Psoas muscle (tissue), 8 donors: Measurements from ENCODE around the gene SELENOI. TPM values are rescaled to one million over a fixed set of nuclear protein-coding genes. Genes with fewer than 3 reads are reported as not detected.
A peak's percentile ranks its signal among the peaks of the same experiment; 100 is the strongest.

Experiments used
- ATAC-seq, 4 donors: fragments of 200-7000 bp; cut with Tn5 transposase; one replicate each; pipeline ENCODE4 v1.9.1; 2020; ENCODE audit warnings: moderate library complexity in 3 of 4, mild to moderate bottlenecking in 2 of 4
- DNase-seq, 2 donors: peaks; one replicate each; pipeline ENCODE4 v3.0.0-alpha.2; 2020
- H3K27ac ChIP-seq: fragments of 200-600 bp; one replicate; pipeline ENCODE4 v1.8.0; 2022
- H3K27me3 ChIP-seq, 3 donors: fragments of 200-600 bp in 1 of 3; one replicate each; pipeline versions ENCODE4 v1.6.1 to v1.8.0; 2013 to 2022; ENCODE audit warnings: low read length in 2 of 3, mild to moderate bottlenecking in 2 of 3, moderate library complexity in 1 of 3; ENCODE audit not compliant: insufficient read depth in 3 of 3
- H3K36me3 ChIP-seq, 2 donors: fragments of 200-600 bp in 1 of 2; one replicate each; pipeline versions ENCODE4 v1.6.1 to v1.8.0; 2013 to 2022; ENCODE audit warnings: low read depth in 1 of 2, mild to moderate bottlenecking in 1 of 2, moderate library complexity in 1 of 2; ENCODE audit not compliant: insufficient read depth in 1 of 2
- H3K4me1 ChIP-seq: fragments of 200-600 bp; one replicate; pipeline ENCODE4 v1.8.0; 2022
- H3K4me3 ChIP-seq: fragments of 200-600 bp; one replicate; pipeline ENCODE4 v1.8.0; 2022; ENCODE audit warnings: mild to moderate bottlenecking
- H3K9me3 ChIP-seq: fragments of 200-600 bp; one replicate; pipeline ENCODE4 v1.8.0; 2022
- CTCF ChIP-seq: fragments of 200-600 bp; IDR thresholded peaks from one replicate; pipeline ENCODE4 v1.8.0; 2022; ENCODE audit warnings: antibody characterized with exemption
- WGBS, 3 donors: extraction: QIAGEN DNeasy Blood & Tissue Kit; methylation state at CpG; one replicate each; pipeline versions ENCODE4 v1.1.6 to v1.1.7; 2013; 5-methylcytosine and 5-hydroxymethylcytosine counted together
- intact Hi-C, 2 donors: fragments of 100-400 bp; cut with DNase I; formaldehyde crosslinking; loops; one replicate each; pipeline versions ENCODE4 v1.11.0 to v1.14.2; 2022
- polyA plus RNA-seq, 3 donors: library from polyadenylated mRNA; stranded (reverse); fragments of 200-250 nt; gene quantifications; one replicate each; pipeline ENCODE4 v1.2.3, GENCODE V29; 2013
- total RNA-seq, 4 donors: library from RNA; stranded (reverse); fragmentation: NEBNext Ultra II Directional in 2 of 4; extraction: Animal tissue kit (Norgen Biotek cat#: 25700) in 2 of 4; gene quantifications; one replicate each; pipeline versions ENCODE4 v1.2.1 to v1.2.4, GENCODE V29; 2021 to 2023
- donor health status: healthy with polysubstance abuse.
- donor health status: DM: no; HTN: no; CAD: no; lungs with moderate emphysema.
- donor health status: Bipolar disorder and iron deficiency.
- donor health status: healthy.
- donor health status: DM: yes; HTN: yes; CAD: no.
- donor health status: DM: no; HTN: no; CAD: no.
- donor health status: DM: no; HTN: no; CAD: no.
- donor health status: DM: yes; HTN: yes; CAD: no.

SELENOI gene
- total and polyA plus RNA-seq, 7 donors = 3.7 to 40.5 (median 15.7) TPM

DNA sequence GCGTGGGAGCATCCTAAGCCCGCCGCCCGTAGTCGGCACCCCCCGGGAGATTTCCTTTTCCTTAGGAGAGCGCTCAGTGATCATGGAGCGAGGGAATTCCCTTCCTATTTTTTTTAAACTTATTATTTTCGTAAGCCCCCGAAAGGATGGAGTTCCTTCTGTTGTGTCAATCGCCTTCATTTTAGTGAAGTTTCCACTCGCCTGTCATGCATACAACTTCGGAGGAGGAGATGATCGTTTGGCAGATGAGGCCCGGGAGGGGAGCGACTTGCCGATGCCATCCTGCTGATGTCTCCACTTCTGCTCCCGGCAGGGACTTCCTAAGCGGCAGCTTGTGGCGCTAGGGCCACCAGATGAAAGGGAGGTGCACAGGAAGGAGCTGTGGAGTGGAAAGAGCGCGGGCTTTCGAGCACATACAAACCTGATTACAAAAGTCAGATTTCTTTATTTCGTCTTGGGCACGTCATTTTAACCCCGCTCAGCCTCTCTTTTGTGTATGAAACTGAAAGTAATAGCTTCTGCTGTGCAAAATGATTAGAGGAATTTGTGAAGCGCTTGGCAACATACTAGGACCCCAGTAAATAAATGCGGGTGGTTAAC is 611 bp downstream of the SELENOI start, which contains the start of gene ADGRF3:
Gene ADGRF3, minus strand, starts transcription at position 336 of the 600 bp plus-strand sequence. CDS start 555 bp downstream, outside the sequence.
- peak; percentile 56 to 77 for DNase-seq
- Histone ChIP-seq H3K4me1 (peaks cover 30% of the 10 kb centered on the region), H3K4me3 (peak within 1 kb of the TSS; percentile 91), H3K9me3 (no peaks in the 10 kb centered on the region), H3K27me3 (no peaks in the 10 kb centered on the region), H3K27ac (peak within 1 kb of the TSS; percentile 93), H3K36me3 (no peaks in the 10 kb centered on the region)
- WGBS, 3 donors = 0 to 1% (median 1%) methylated on average over 28 of the region's 28 CpGs
- ATAC-seq = peak; percentile 45 to 68 (median 54)
- intact Hi-C loops = loop anchor here in 1 of 2 donors (5.0 kb wide), 1 partner anchor 156 kb away; no protein-coding TSS in a partner anchor
- TF ChIP-seq CTCF = no peak

- Histone ChIP-seq H3K4me3 (peak overlapping the region; percentile 91), H3K27ac (peak overlapping the region; percentile 93), H3K27me3 (no peaks in the 10 kb centered on the region), H3K4me1 (peaks cover 30% of the 10 kb centered on the region), H3K36me3 (no peaks in the 10 kb centered on the region), H3K9me3 (no peaks in the 10 kb centered on the region)
- intact Hi-C loops = loop anchor here in 1 of 2 donors (5.0 kb wide), 1 partner anchor 155 kb away; no protein-coding TSS in a partner anchor
- no peak for ATAC-seq
- WGBS, 3 donors = 32 to 34% (median 34%) methylated on average over 5 of the region's 5 CpGs
- no peak for DNase-seq
- no peak for TF ChIP-seq CTCF
Measured at GRCh38 chr2:26347286-26347865, 1.4 kb downstream of the SELENOI start.

GRCh38 chr2:26349690-26350089 is 3.7 kb downstream of the SELENOI start:
- intact Hi-C loops = loop anchor here (5.0 to 10.0 kb wide), 2 partner anchors 115 to 153 kb away; no protein-coding TSS in a partner anchor
- Histone ChIP-seq H3K9me3 (no peaks in the 10 kb centered on the region), H3K27me3 (no peaks in the 10 kb centered on the region), H3K27ac (no peak overlapping the region), H3K4me3 (no peak overlapping the region), H3K36me3 (no peaks in the 10 kb centered on the region), H3K4me1 (peaks cover 36% of the 10 kb centered on the region)
- TF ChIP-seq CTCF = no peak
- 84 to 91% (median 91%) methylated on average over 3 of the region's 3 CpGs for WGBS, 3 donors
- ATAC-seq (no peak), DNase-seq (no peak)

DNA sequence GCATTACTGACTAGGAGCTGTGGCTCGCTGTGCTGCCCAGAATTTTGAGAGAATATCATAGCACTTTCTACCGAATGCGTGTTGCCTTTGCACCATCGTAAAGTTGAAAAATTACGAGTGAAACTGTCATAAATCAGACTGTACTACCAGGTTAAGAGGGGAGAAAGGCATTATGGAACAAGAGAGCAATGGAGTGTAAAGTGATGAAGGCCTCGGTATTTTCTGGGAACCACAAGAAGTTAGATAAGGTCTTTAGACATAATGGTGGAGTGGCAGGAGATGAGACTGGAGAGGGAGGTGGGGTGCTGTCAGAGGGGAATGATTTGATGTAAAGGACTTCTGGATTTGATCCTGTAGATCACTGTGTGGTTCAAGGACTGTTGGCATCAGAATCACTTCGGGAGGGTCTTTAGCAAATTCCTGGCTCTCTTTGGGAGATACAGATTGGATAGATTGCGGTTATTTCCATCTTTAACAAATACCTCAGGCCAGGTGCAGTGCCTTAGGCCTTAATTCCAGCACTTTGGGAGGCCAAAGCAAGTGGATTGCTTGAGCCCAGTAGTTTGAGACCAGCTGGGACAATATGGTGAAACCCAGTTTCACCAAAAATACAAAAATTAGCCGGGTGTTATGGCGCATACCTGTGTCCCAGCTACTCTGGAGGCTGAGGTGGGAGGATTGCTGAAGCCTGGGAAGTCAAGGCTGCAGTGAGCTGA is 5.6 kb downstream of the SELENOI start:
- no peaks in the 10 kb centered on the region for H3K27me3 ChIP-seq
- DNase-seq = no peak
- H3K4me3 ChIP-seq = no peak overlapping the region
- H3K9me3 ChIP-seq = no peaks in the 10 kb centered on the region
- intact Hi-C loops = loop anchor here in 1 of 2 donors (10.0 kb wide), 1 partner anchor 113 kb away; no protein-coding TSS in a partner anchor
- ATAC-seq = no peak
- WGBS, 3 donors = 92 to 95% (median 93%) methylated on average over 10 of the region's 10 CpGs
- no peaks in the 10 kb centered on the region for H3K36me3 ChIP-seq
- TF ChIP-seq CTCF = no peak
- no peak overlapping the region for H3K27ac ChIP-seq
- peaks cover 50% of the 10 kb centered on the region for H3K4me1 ChIP-seq
